Ishikawa (cell line): ENCODE data around the gene NTM.

Experiments used
- CEBPB ChIP-seq: IDR thresholded peaks from 2 replicates; pipeline ENCODE4 v1.6.1; 2012
- CREB1 ChIP-seq: IDR thresholded peaks from 2 replicates; pipeline ENCODE4 v1.6.1; 2012; ENCODE audit warnings: low read depth
- EGR1 ChIP-seq: IDR thresholded peaks from 2 replicates; pipeline ENCODE4 v1.6.1; 2012
- EP300 ChIP-seq: IDR thresholded peaks from 2 replicates; pipeline ENCODE4 v1.6.1; 2012; ENCODE audit warnings: borderline replicate concordance
- FOXM1 ChIP-seq: IDR thresholded peaks from 2 replicates; pipeline ENCODE4 v1.6.1; 2012; ENCODE audit warnings: low read depth, borderline replicate concordance
- MAX ChIP-seq: IDR thresholded peaks from 2 replicates; pipeline ENCODE4 v1.6.1; 2012
- NFIC ChIP-seq: IDR thresholded peaks from 2 replicates; pipeline ENCODE4 v1.6.1; 2012
- RAD21 ChIP-seq: IDR thresholded peaks from 2 replicates; pipeline ENCODE4 v1.6.1; 2012; ENCODE audit warnings: low read depth
- REST ChIP-seq: IDR thresholded peaks from 2 replicates; pipeline ENCODE4 v1.6.1; 2012; ENCODE audit warnings: low read depth, mild to moderate bottlenecking
- TAF1 ChIP-seq: IDR thresholded peaks from 2 replicates; pipeline ENCODE4 v1.6.1; 2012; ENCODE audit warnings: low read depth, mild to moderate bottlenecking
- TCF12 ChIP-seq: IDR thresholded peaks from 2 replicates; pipeline ENCODE4 v1.6.1; 2012; ENCODE audit warnings: low read depth
- TEAD4 ChIP-seq: IDR thresholded peaks from 2 replicates; pipeline ENCODE4 v1.6.1; 2012
- USF1 ChIP-seq: IDR thresholded peaks from 2 replicates; pipeline ENCODE4 v1.6.1; 2012
- YY1 ChIP-seq: IDR thresholded peaks from 2 replicates; pipeline ENCODE4 v1.6.1; 2012; ENCODE audit warnings: low read depth
- ZBTB7A ChIP-seq: IDR thresholded peaks from 2 replicates; pipeline ENCODE4 v1.6.1; 2012; ENCODE audit warnings: low read depth

Gene NTM

GRCh38 chr11:131787119-131787518 is 416.7 kb downstream of the NTM start:
- TF ChIP-seq MAX: no peak
- TF ChIP-seq ZBTB7A: no peak
- TF ChIP-seq TEAD4: no peak
- TF ChIP-seq FOXM1: no peak
- TF ChIP-seq NFIC: no peak
- TF ChIP-seq TCF12: no peak
- TF ChIP-seq TAF1: no peak
- TF ChIP-seq CREB1: no peak
- TF ChIP-seq EGR1: no peak
- TF ChIP-seq RAD21: no peak
- no peak for TF ChIP-seq REST
- TF ChIP-seq YY1: no peak
- no peak for TF ChIP-seq USF1
- TF ChIP-seq CEBPB: no peak
- no peak for TF ChIP-seq EP300

GRCh38 chr11:131790586-131790985 is 420.2 kb downstream of the NTM start:
- TF ChIP-seq REST: no peak
- no peak for TF ChIP-seq FOXM1
- no peak for TF ChIP-seq EP300
- no peak for TF ChIP-seq CEBPB
- no peak for TF ChIP-seq TEAD4
- TF ChIP-seq YY1: no peak
- TF ChIP-seq NFIC: no peak
- no peak for TF ChIP-seq CREB1
- no peak for TF ChIP-seq RAD21
- no peak for TF ChIP-seq TAF1
- TF ChIP-seq EGR1: no peak
- TF ChIP-seq TCF12: no peak
- no peak for TF ChIP-seq USF1
- TF ChIP-seq MAX: no peak
- no peak for TF ChIP-seq ZBTB7A

GRCh38 chr11:131792243-131792642 is 421.8 kb downstream of the NTM start:
- TF ChIP-seq EGR1: no peak
- TF ChIP-seq YY1: no peak
- TF ChIP-seq FOXM1: no peak
- TF ChIP-seq CREB1: no peak

- no peak for TF ChIP-seq TEAD4
- no peak for TF ChIP-seq CEBPB
- no peak for TF ChIP-seq YY1
- TF ChIP-seq TCF12: no peak
- TF ChIP-seq NFIC: no peak
- no peak for TF ChIP-seq REST
- TF ChIP-seq ZBTB7A: no peak
- TF ChIP-seq TAF1: no peak
- TF ChIP-seq FOXM1: no peak
- TF ChIP-seq MAX: no peak
- no peak for TF ChIP-seq CREB1
- no peak for TF ChIP-seq EP300
- no peak for TF ChIP-seq EGR1
- TF ChIP-seq RAD21: no peak
- TF ChIP-seq USF1: no peak
Observed at GRCh38 chr11:131796089-131796488, 425.7 kb downstream of the NTM start.
